Activated CD8-positive, alpha-beta T cell treated with anti-CD3 and anti-CD28 coated beads for 36 hours (primary cell): Measurements from ENCODE around the gene SYNDIG1L. TPM values are rescaled to one million over a fixed set of nuclear protein-coding genes. Genes with fewer than 3 reads are reported as not detected.

Source experiments
- ATAC-seq: fragments of 200-7000 bp; cut with Tn5 transposase; one replicate; pipeline ENCODE4 v1.10.0; 2021; ENCODE audit warnings: mild to moderate bottlenecking, moderate library complexity
- CTCF ChIA-PET: fragments of 350-600 bp; sonication (Branson Sonifier 250); formaldehyde crosslinking; loops from one replicate; lab custom pipeline; 2021; ENCODE audit warnings: antibody characterized with exemption; lab: Charles Lee
- POLR2A ChIA-PET: fragments of 350-600 bp; sonication (Branson Sonifier 250); formaldehyde crosslinking; loops from one replicate; lab custom pipeline; 2021; ENCODE audit warnings: antibody characterized with exemption; lab: Charles Lee
- DNase-seq: peaks from one replicate; pipeline ENCODE4 v3.0.0-alpha.2; 2020
- H3K27ac Mint-ChIP-seq: one replicate; pipeline ENCODE4 v1.8.0; 2021; ENCODE audit warnings: mild to moderate bottlenecking, mixed read lengths
- H3K27me3 Mint-ChIP-seq: one replicate; pipeline ENCODE4 v1.8.0; 2021; ENCODE audit warnings: mixed read lengths
- H3K36me3 Mint-ChIP-seq: one replicate; pipeline ENCODE4 v1.8.0; 2021; ENCODE audit warnings: low read depth, mixed read lengths
- H3K4me1 Mint-ChIP-seq: one replicate; pipeline ENCODE4 v1.8.0; 2021; ENCODE audit warnings: low read depth, mixed read lengths
- H3K4me3 Mint-ChIP-seq: one replicate; pipeline ENCODE4 v1.8.0; 2021; ENCODE audit warnings: mild to moderate bottlenecking, moderate library complexity, mixed read lengths
- H3K9me3 Mint-ChIP-seq: one replicate; pipeline ENCODE4 v1.8.0; 2021; ENCODE audit warnings: mixed read lengths
- CTCF ChIP-seq: fragments of 200-600 bp; IDR thresholded peaks from one replicate; pipeline ENCODE4 v1.8.0; 2022; ENCODE audit warnings: antibody characterized with exemption, mild to moderate bottlenecking
- intact Hi-C: fragments of 100-400 bp; cut with micrococcal nuclease; formaldehyde crosslinking; loops from one replicate; pipeline ENCODE4 v1.10.0; 2022
- total RNA-seq, 2 experiments: library from RNA; stranded (reverse); gene quantifications; one replicate each; pipeline ENCODE4 v1.2.3, GENCODE V29; 2021

Gene SYNDIG1L
- total RNA-seq, 2 experiments from 2014 or later = not detected

- DNase-seq (no peak), ATAC-seq (no peak)
- POLR2A ChIA-PET = interaction anchor here (0.8 kb wide), 1 partner anchor 37 kb away, joined by 3 read pairs; no protein-coding TSS in a partner anchor
- Mint-ChIP-seq H3K9me3 (no peaks in the 10 kb centered on the region), H3K4me1 (peaks cover 15% of the 10 kb centered on the region), H3K27me3 (no peaks in the 10 kb centered on the region), H3K36me3 (no peaks in the 10 kb centered on the region), H3K4me3 (no peak overlapping the region), H3K27ac (no peak overlapping the region)
- CTCF ChIA-PET = no interaction called here
- intact Hi-C loops = no loop called here
- no peak for TF ChIP-seq CTCF
These were observed 23.4 kb downstream of the SYNDIG1L start for GRCh38 chr14:74402401-74403251.

GRCh38 chr14:74401504-74402241 is 24.3 kb downstream of the SYNDIG1L start:
- intact Hi-C loops = no loop called here
- ATAC-seq (peak; percentile 100), DNase-seq (peak; percentile 89)
- peak overlapping the region; percentile 51 for H3K4me3 Mint-ChIP-seq
- ChIA-PET CTCF (interaction anchor here (0.5 kb wide), 1 partner anchor 19 kb away, joined by 3 read pairs; no protein-coding TSS in a partner anchor), POLR2A (no interaction called here)
- H3K27ac Mint-ChIP-seq = peak overlapping the region; percentile 80
- peaks cover 15% of the 10 kb centered on the region for H3K4me1 Mint-ChIP-seq
- TF ChIP-seq CTCF = no peak
- no peaks in the 10 kb centered on the region for H3K27me3 Mint-ChIP-seq
- no peaks in the 10 kb centered on the region for H3K36me3 Mint-ChIP-seq
- no peaks in the 10 kb centered on the region for H3K9me3 Mint-ChIP-seq

GRCh38 chr14:74400919-74401503 is 25.0 kb downstream of the SYNDIG1L start:
- H3K27me3 Mint-ChIP-seq = no peaks in the 10 kb centered on the region
- peak overlapping the region; percentile 51 for H3K4me3 Mint-ChIP-seq
- ChIA-PET POLR2A (no interaction called here), CTCF (interaction anchor here (0.5 kb wide), 1 partner anchor 18 kb away, joined by 3 read pairs; no protein-coding TSS in a partner anchor)
- H3K9me3 Mint-ChIP-seq = no peaks in the 10 kb centered on the region
- TF ChIP-seq CTCF = no peak
- peaks cover 15% of the 10 kb centered on the region for H3K4me1 Mint-ChIP-seq
- no peaks in the 10 kb centered on the region for H3K36me3 Mint-ChIP-seq
- intact Hi-C loops = no loop called here
- peak; percentile 11 for ATAC-seq
- peak overlapping the region; percentile 80 for H3K27ac Mint-ChIP-seq
- peak; percentile 7 for DNase-seq

- no peak for ATAC-seq
- H3K27ac Mint-ChIP-seq = no peak overlapping the region
- no peaks in the 10 kb centered on the region for H3K9me3 Mint-ChIP-seq
- H3K4me3 Mint-ChIP-seq = no peak overlapping the region
- intact Hi-C loops = no loop called here
- no peak for TF ChIP-seq CTCF
- peaks cover 15% of the 10 kb centered on the region for H3K4me1 Mint-ChIP-seq
- CTCF ChIA-PET = interaction anchor here (0.6 kb wide), 1 partner anchor 400 kb away, joined by 3 read pairs; no protein-coding TSS in a partner anchor
- no peaks in the 10 kb centered on the region for H3K36me3 Mint-ChIP-seq
- no peaks in the 10 kb centered on the region for H3K27me3 Mint-ChIP-seq
- POLR2A ChIA-PET = no interaction called here
- no peak for DNase-seq
These were observed 25.9 kb downstream of the SYNDIG1L start for GRCh38 chr14:74400031-74400685.
